Lower lobe of right lung (tissue), 2 donors: ENCODE results near the gene CRHBP. TPM values are rescaled to one million over a fixed set of nuclear protein-coding genes. Genes with fewer than 3 reads are reported as not detected.
"Not testable (repeated sequence)": the region's sequence is repeated elsewhere in the genome, so short reads cannot be mapped to it uniquely, and the experiment has no call there.

ENCODE experiments used
- ATAC-seq, 2 donors: fragments of 200-7000 bp; cut with Tn5 transposase; one replicate each; pipeline ENCODE4 v1.9.1; 2020 to 2022; ENCODE audit warnings: mild to moderate bottlenecking in 2 of 2, moderate library complexity in 2 of 2
- DNase-seq: peaks from one replicate; pipeline ENCODE4 v3.0.0-alpha.2; 2020
- H3K27ac ChIP-seq: fragments of 200-600 bp; one replicate; pipeline ENCODE4 v1.8.0; 2022
- H3K27me3 ChIP-seq: fragments of 200-600 bp; one replicate; pipeline ENCODE4 v1.8.0; 2022; ENCODE audit warnings: low read depth
- H3K36me3 ChIP-seq: fragments of 200-600 bp; one replicate; pipeline ENCODE4 v1.8.0; 2022; ENCODE audit warnings: mild to moderate bottlenecking
- H3K4me1 ChIP-seq: fragments of 200-600 bp; one replicate; pipeline ENCODE4 v1.8.0; 2022
- H3K4me3 ChIP-seq: fragments of 200-600 bp; one replicate; pipeline ENCODE4 v1.8.0; 2022; ENCODE audit warnings: mild to moderate bottlenecking
- H3K9me3 ChIP-seq: fragments of 200-600 bp; one replicate; pipeline ENCODE4 v1.8.0; 2022
- CTCF ChIP-seq: fragments of 200-600 bp; IDR thresholded peaks from one replicate; pipeline ENCODE4 v1.8.0; 2022; ENCODE audit warnings: antibody characterized with exemption, mild to moderate bottlenecking
- intact Hi-C: fragments of 100-400 bp; cut with DNase I; formaldehyde crosslinking; loops from one replicate; pipeline ENCODE4 v1.11.0; 2022
- total RNA-seq: library from RNA; stranded (reverse); fragmentation: NEBNext Ultra II Directional; extraction: Animal tissue kit (Norgen Biotek cat#: 25700); gene quantifications from one replicate; pipeline ENCODE4 v1.2.1, GENCODE V29; 2021
- donor health status: DM: no; HTN: yes; CAD: no; lungs with severe emphysema.

CRHBP gene
- total RNA-seq, 1 donor from 2014 or later, result 0.53 TPM

- ATAC-seq, result no peak
- TF ChIP-seq CTCF, result no peak
- H3K4me1 ChIP-seq, result no peaks in the 10 kb centered on the region
- H3K4me3 ChIP-seq, result no peak overlapping the region
- no peaks in the 10 kb centered on the region for H3K36me3 ChIP-seq
- no peaks in the 10 kb centered on the region for H3K9me3 ChIP-seq
- no peak overlapping the region for H3K27ac ChIP-seq
- no peak for DNase-seq
- no peaks in the 10 kb centered on the region for H3K27me3 ChIP-seq
- intact Hi-C loops, result no loop called here
Observed at GRCh38 chr5:76994337-76994736, 41.5 kb downstream of the CRHBP start.

- H3K27ac ChIP-seq, H3K4me3 ChIP-seq, DNase-seq, H3K27me3 ChIP-seq, H3K9me3 ChIP-seq, H3K36me3 ChIP-seq, intact Hi-C loops, ATAC-seq, H3K4me1 ChIP-seq: not testable (repeated sequence)
Observed at GRCh38 chr5:76998251-76998650, 45.4 kb downstream of the CRHBP start.

GRCh38 chr5:76999451-76999850 lies 46.6 kb downstream of the CRHBP start:
- intact Hi-C loops, result no loop called here
- Histone ChIP-seq H3K9me3 (no peaks in the 10 kb centered on the region), H3K36me3 (no peaks in the 10 kb centered on the region), H3K4me3 (no peak overlapping the region), H3K4me1 (no peaks in the 10 kb centered on the region), H3K27me3 (no peaks in the 10 kb centered on the region), H3K27ac (no peak overlapping the region)
- TF ChIP-seq CTCF, result no peak
- ATAC-seq (no peak), DNase-seq (no peak)

- no peak overlapping the region for H3K27ac ChIP-seq
- ATAC-seq (no peak), DNase-seq (no peak)
- H3K27me3 ChIP-seq, result no peaks in the 10 kb centered on the region
- H3K4me3 ChIP-seq, result no peak overlapping the region
- intact Hi-C loops, result no loop called here
- no peaks in the 10 kb centered on the region for H3K4me1 ChIP-seq
- H3K9me3 ChIP-seq, result no peaks in the 10 kb centered on the region
- no peaks in the 10 kb centered on the region for H3K36me3 ChIP-seq
- TF ChIP-seq CTCF, result no peak
Observed at GRCh38 chr5:77003246-77003645, 50.4 kb downstream of the CRHBP start.

- Histone ChIP-seq H3K27ac (no peak overlapping the region), H3K27me3 (no peaks in the 10 kb centered on the region), H3K9me3 (no peaks in the 10 kb centered on the region), H3K4me3 (no peak overlapping the region), H3K36me3 (no peaks in the 10 kb centered on the region), H3K4me1 (no peaks in the 10 kb centered on the region)
- ATAC-seq (no peak), DNase-seq (no peak)
- intact Hi-C loops, result no loop called here
- TF ChIP-seq CTCF, result no peak
Observed at GRCh38 chr5:77006124-77006523, 53.3 kb downstream of the CRHBP start.

GRCh38 chr5:77008413-77008812 lies 55.6 kb downstream of the CRHBP start:
- ATAC-seq, result no peak

More at GRCh38 chr5:77008413-77008812, 55.6 kb downstream of the CRHBP start:
- Histone ChIP-seq H3K9me3 (no peaks in the 10 kb centered on the region), H3K27me3 (no peaks in the 10 kb centered on the region), H3K36me3 (no peaks in the 10 kb centered on the region), H3K4me1 (no peaks in the 10 kb centered on the region), H3K27ac (no peak overlapping the region), H3K4me3 (no peak overlapping the region)
- intact Hi-C loops, result no loop called here
- no peak for TF ChIP-seq CTCF
- no peak for DNase-seq
